GM12878 (cell line): ENCODE measurements around the gene GLMP. TPM values are rescaled to one million over a fixed set of nuclear protein-coding genes. Genes with fewer than 3 reads are reported as not detected.
A peak's percentile ranks its signal among the peaks of the same experiment; 100 is the strongest.

Source experiments
- ATAC-seq: fragments of 200-7000 bp; cut with Tn5 transposase; 3 replicates; pipeline ENCODE4 v1.9.1; 2020; ENCODE audit warnings: mild to moderate bottlenecking, moderate library complexity
- BruUV-seq: library from RNA; stranded (reverse); fragments of 400-500 nt; replicated peaks from 2 replicates; lab custom pipeline; 2021; lab: Mats Ljungman, UMichigan
- CTCF ChIA-PET: fragments of 300-600 bp; sonication (Branson Sonifier 250); formaldehyde crosslinking; extraction: SDS; loops from one replicate; lab custom pipeline; 2021; ENCODE audit warnings: inconsistent platforms; lab: Yijun Ruan, JAX
- POLR2A ChIA-PET: fragments of 350-600 bp; formaldehyde crosslinking; extraction: SDS; loops from one replicate; lab custom pipeline; 2021; ENCODE audit warnings: inconsistent platforms; lab: Charles Lee
- RAD21 ChIA-PET: fragments of 300-600 bp; sonication (Branson Sonifier 250); formaldehyde crosslinking; loops from one replicate; lab custom pipeline; 2023; ENCODE audit warnings: antibody characterized with exemption; ENCODE audit not compliant: unreplicated experiment; lab: Charles Lee
- SMC1A ChIA-PET: fragments of 300-600 bp; sonication (Branson Sonifier 250); formaldehyde crosslinking; loops from one replicate; lab custom pipeline; 2023; ENCODE audit not compliant: unreplicated experiment, uncharacterized antibody; lab: Charles Lee
- DNase-seq: peaks from one replicate; pipeline ENCODE4 v3.0.0-alpha.2; 2011; ENCODE audit warnings: low read depth, low spot score
- FAIRE-seq: peaks from 3 replicates; lab custom pipeline; 2011; peaks lifted over from hg19 to GRCh38; lab: Jason Lieb, UNC
- H2AFZ ChIP-seq: 2 replicates; pipeline ENCODE4 v1.6.0; 2011; ENCODE audit warnings: low read depth, low read length, control low read depth; ENCODE audit not compliant: control insufficient read depth
- H3K27ac ChIP-seq: 2 replicates; pipeline ENCODE4 v1.5.1; 2011; ENCODE audit warnings: control low read depth; ENCODE audit not compliant: control insufficient read depth, insufficient read depth
- H3K27me3 ChIP-seq, 2 experiments: replicated peaks in 1 of 2; 2 replicates each; pipeline versions ENCODE4 v1.6.0 to v1.6.1; 2011; ENCODE audit warnings: low read length in 1 of 2; ENCODE audit not compliant: control insufficient read depth in 2 of 2, insufficient read depth in 2 of 2
- H3K36me3 ChIP-seq, 2 experiments: 2 replicates each; pipeline ENCODE4 v1.5.1; 2011; ENCODE audit warnings: low read length in 1 of 2; ENCODE audit not compliant: control insufficient read depth in 2 of 2, insufficient read depth in 2 of 2
- H3K4me1 ChIP-seq: 2 replicates; pipeline ENCODE4 v1.6.1; 2011; ENCODE audit warnings: mild to moderate bottlenecking, low read length, moderate library complexity, mixed read lengths; ENCODE audit not compliant: control insufficient read depth, insufficient read depth
- H3K4me2 ChIP-seq: 2 replicates; pipeline ENCODE4 v1.6.0; 2011; ENCODE audit warnings: control low read depth; ENCODE audit not compliant: control insufficient read depth, insufficient read depth
- H3K4me3 ChIP-seq: fragments of 200-600 bp; sonication (generic); 2 replicates; pipeline ENCODE4 v1.5.1; 2016
- H3K79me2 ChIP-seq: 2 replicates; pipeline ENCODE4 v1.6.0; 2011; ENCODE audit warnings: low read length; ENCODE audit not compliant: control insufficient read depth, insufficient read depth
- H3K9ac ChIP-seq: 2 replicates; pipeline ENCODE4 v1.8.0; 2011; ENCODE audit warnings: low read length, control low read depth, mixed read lengths; ENCODE audit not compliant: control insufficient read depth, insufficient read depth
- H3K9me3 ChIP-seq: replicated peaks from 3 replicates; pipeline ENCODE4 v1.5.1; 2011; ENCODE audit warnings: mild to moderate bottlenecking, low read length; ENCODE audit not compliant: control insufficient read depth, insufficient read depth
- H4K20me1 ChIP-seq: 2 replicates; pipeline ENCODE4 v1.6.0; 2011; ENCODE audit not compliant: control insufficient read depth, insufficient read depth
- IKZF2 ChIP-seq, 2 experiments: fragments of 450-650 bp; IDR thresholded peaks; 2 replicates each; pipeline ENCODE4 v1.6.1; 2017; ENCODE audit warnings: mild to moderate bottlenecking in 2 of 2, moderate library complexity in 2 of 2
- MLLT1 ChIP-seq: fragments of 450-650 bp; IDR thresholded peaks from 2 replicates; pipeline ENCODE4 v1.6.1; 2016; ENCODE audit warnings: mild to moderate bottlenecking
- NBN ChIP-seq: fragments of 450-650 bp; IDR thresholded peaks from 2 replicates; pipeline ENCODE4 v1.6.1; 2016
- NR2C1 ChIP-seq: fragments of 450-650 bp; IDR thresholded peaks from 2 replicates; pipeline ENCODE4 v1.6.1; 2017; ENCODE audit warnings: antibody characterized with exemption, mild to moderate bottlenecking, moderate library complexity
- WGBS: methylation state at CpG from one replicate; pipeline ENCODE4 v1.1.6; 2016; ENCODE audit warnings: low lambda C conversion rate; ENCODE audit not compliant: insufficient replicate concordance, insufficient coverage; ENCODE audit errors: missing lambda C conversion rate; 5-methylcytosine and 5-hydroxymethylcytosine counted together
- in situ Hi-C: fragments of 300-500 bp; cut with MboI; formaldehyde crosslinking; loops from 9 replicates; pipeline ENCODE4 v1.14.3; 2018; ENCODE audit warnings: mixed read lengths
- intact Hi-C: fragments of 100-400 bp; cut with micrococcal nuclease; formaldehyde crosslinking; loops from one replicate; pipeline ENCODE4 v1.14.2; 2022; ENCODE audit not compliant: unreplicated experiment
- polyA plus RNA-seq, 11 experiments: library from polyadenylated mRNA; depleted of rRNA in 4 of 11; unstranded in 6 of 11; stranded (reverse) in 5 of 11; fragments of >200 nt; fragmentation: Nextera tagmentation in 4 of 11; fragmentation: Illumina TruSeq in 1 of 11; extraction: Ambion mirVana in 4 of 11; extraction: Trizol in 1 of 11; gene quantifications; 1 replicate in 1 of 11; 2 replicates in 10 of 11; pipeline versions ENCODE4 v1.2.1 to v1.2.3, GENCODE V29; 2011 to 2016; ENCODE audit warnings: inconsistent platforms in 2 of 11, missing spikeins in 2 of 11, low read depth in 1 of 11
- total RNA-seq, 4 experiments: library from RNA; depleted of rRNA in 3 of 4; stranded (reverse); fragments of >200 nt in 3 of 4; fragmentation: Illumina TruSeq in 1 of 4; extraction: Trizol in 1 of 4; gene quantifications; 2 replicates each; pipeline versions ENCODE4 v1.2.1 to v1.2.3, GENCODE V29; 2013 to 2021
- TF ChIP-seq, protein P1 (sequence below): fragments of 450-650 bp; IDR thresholded peaks from 2 replicates; pipeline ENCODE4 v1.6.1; 2016; ENCODE audit warnings: mild to moderate bottlenecking, moderate library complexity, borderline replicate concordance

Gene GLMP
- total and polyA plus RNA-seq, 10 of the 15 experiments (the other 5 are each of a cell fraction or from before 2014, with no cell fraction given) = 4.4 to 30.0 (median 19.5) TPM

DNA sequence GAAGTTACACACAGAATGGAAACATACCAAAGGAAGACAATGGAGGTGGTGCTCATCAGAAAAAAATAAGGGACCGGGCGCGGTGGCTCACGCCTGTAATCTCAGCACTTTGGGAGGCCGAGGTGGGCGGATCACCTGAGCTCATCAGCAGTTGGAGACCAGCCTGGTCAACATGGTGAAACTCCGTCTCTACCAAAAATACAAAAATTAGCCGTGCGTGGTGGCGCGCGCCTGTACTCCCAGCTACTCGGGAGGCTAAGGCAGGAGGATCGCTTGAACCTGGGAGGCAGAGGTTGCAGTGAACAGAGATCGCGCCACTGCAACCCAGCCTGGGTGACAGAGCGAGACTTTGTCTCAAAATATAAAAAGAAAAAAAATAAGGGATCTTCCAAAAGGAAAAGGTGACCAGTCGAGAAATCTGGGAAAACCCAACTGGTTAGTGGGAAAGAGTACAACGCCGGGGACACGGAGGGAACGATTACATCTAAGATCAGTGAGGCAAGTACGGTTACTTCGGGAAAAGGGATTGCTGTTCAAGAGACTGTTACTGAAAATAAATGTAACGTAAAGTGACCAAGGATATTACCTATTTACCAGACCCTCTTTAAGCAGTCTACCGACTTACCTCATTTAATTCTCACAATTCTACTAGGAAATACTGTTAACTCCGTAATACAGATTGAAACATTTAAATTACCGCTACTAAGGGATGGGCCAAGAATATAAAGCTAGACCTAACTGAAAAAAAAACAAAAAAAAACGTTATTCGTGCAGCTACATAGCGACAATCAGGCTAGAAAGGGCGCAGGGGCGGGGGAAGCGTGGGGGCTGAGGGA, 41.8 kb upstream of the GLMP start:
- TSS peak; percentile 58 for BruUV-seq

More for the DNA sequence above, 41.8 kb upstream of the GLMP start:
- TF ChIP-seq NR2C1 (no peak), IKZF2 (IDR thresholded peaks at IDR 0.05) (peak in 1 of 2 experiments; percentile 16; a peak in 1 of 4 replicates), MLLT1 (peak; percentile 88), NBN (no peak)
- TF ChIP-seq, protein P1, sequence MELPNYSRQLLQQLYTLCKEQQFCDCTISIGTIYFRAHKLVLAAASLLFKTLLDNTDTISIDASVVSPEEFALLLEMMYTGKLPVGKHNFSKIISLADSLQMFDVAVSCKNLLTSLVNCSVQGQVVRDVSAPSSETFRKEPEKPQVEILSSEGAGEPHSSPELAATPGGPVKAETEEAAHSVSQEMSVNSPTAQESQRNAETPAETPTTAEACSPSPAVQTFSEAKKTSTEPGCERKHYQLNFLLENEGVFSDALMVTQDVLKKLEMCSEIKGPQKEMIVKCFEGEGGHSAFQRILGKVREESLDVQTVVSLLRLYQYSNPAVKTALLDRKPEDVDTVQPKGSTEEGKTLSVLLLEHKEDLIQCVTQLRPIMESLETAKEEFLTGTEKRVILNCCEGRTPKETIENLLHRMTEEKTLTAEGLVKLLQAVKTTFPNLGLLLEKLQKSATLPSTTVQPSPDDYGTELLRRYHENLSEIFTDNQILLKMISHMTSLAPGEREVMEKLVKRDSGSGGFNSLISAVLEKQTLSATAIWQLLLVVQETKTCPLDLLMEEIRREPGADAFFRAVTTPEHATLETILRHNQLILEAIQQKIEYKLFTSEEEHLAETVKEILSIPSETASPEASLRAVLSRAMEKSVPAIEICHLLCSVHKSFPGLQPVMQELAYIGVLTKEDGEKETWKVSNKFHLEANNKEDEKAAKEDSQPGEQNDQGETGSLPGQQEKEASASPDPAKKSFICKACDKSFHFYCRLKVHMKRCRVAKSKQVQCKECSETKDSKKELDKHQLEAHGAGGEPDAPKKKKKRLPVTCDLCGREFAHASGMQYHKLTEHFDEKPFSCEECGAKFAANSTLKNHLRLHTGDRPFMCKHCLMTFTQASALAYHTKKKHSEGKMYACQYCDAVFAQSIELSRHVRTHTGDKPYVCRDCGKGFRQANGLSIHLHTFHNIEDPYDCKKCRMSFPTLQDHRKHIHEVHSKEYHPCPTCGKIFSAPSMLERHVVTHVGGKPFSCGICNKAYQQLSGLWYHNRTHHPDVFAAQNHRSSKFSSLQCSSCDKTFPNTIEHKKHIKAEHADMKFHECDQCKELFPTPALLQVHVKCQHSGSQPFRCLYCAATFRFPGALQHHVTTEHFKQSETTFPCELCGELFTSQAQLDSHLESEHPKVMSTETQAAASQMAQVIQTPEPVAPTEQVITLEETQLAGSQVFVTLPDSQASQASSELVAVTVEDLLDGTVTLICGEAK = 0 out of 2 replicates have a peak, but pooled peaks have one; percentile 24
- H3K79me2 ChIP-seq = peaks cover 38% of the 10 kb centered on the region
- ATAC-seq = peak; percentile 1
- H3K27ac ChIP-seq = peak overlapping the region; percentile 76
- H2AFZ ChIP-seq = peak overlapping the region; percentile 93
- no peaks in the 10 kb centered on the region for H3K4me1 ChIP-seq
- peak overlapping the region; percentile 96 for H3K4me3 ChIP-seq
- peak overlapping the region; percentile 81 for H3K9ac ChIP-seq
- POLR2A ChIA-PET = interaction anchor here (0.6 to 1.1 kb wide), 5 partner anchors 12 to 404 kb away, joined by 3 to 6 read pairs (median 3); partner anchors contain the start of genes MRPL24 and SMG5
- no peak for DNase-seq
- H4K20me1 ChIP-seq = no peaks in the 10 kb centered on the region
- peaks cover 0 to 26% of the 10 kb centered on the region in 2 experiments; a peak in 3 of 4 replicates for H3K36me3 ChIP-seq
- in situ Hi-C loops = no loop called here
- no peaks in the 10 kb centered on the region for H3K27me3 ChIP-seq
- RAD21 ChIA-PET = interaction anchor here (0.6 to 1.0 kb wide), 2 partner anchors 54 to 212 kb away, joined by 3 to 5 read pairs; partner anchors contain the start of gene SMG5
- CTCF ChIA-PET = interaction anchor here (0.6 to 2.2 kb wide), 15 partner anchors 7 to 322 kb away, joined by 3 to 10 read pairs (median 4); partner anchors contain the start of gene SMG5
- H3K9me3 ChIP-seq = no peaks in the 10 kb centered on the region
- intact Hi-C loops = no loop called here
- 24% methylated on average over 34 of the region's 34 CpGs for WGBS
- SMC1A ChIA-PET = interaction anchor here (0.6 to 1.4 kb wide), 5 partner anchors 11 to 290 kb away, joined by 3 to 5 read pairs (median 4); no protein-coding TSS in a partner anchor
- no peak for FAIRE-seq
- peak overlapping the region; percentile 94 for H3K4me2 ChIP-seq
